ENCODE results near the gene SATB2. TPM values are rescaled to one million over a fixed set of nuclear protein-coding genes. Genes with fewer than 3 reads are reported as not detected.

The SATB2 gene
- total RNA-seq, 1 donor from 2014 or later = 0.67 TPM

DNA sequence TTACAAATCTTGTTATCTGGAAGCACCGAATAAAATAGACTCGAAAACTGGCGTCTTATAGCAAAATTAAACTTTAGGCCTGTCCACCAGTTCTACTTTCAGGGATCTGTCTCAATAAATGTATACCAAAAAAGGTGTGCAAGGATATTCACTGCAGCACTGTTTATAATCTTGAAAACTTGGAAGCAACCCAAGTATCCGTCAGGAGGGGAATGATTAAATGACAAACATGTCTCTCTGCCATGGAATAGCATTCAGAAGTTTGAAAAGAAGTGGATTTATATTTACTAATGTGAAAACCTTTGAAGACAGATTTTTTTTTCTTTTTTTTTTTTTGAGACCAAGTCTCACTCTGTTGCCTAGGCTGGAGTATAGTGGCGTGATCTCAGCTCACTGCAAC lies 32.3 kb upstream of the SATB2 start:
- DNase-seq (no peak), ATAC-seq (ENCODE audit: low read depth) (no peak)
- Mint-ChIP-seq H3K4me1 (no peaks in the 10 kb centered on the region), H3K27me3 (peaks cover 10% of the 10 kb centered on the region), H3K4me3 (no peak overlapping the region), H3K9me3 (no peaks in the 10 kb centered on the region), H3K36me3 (ENCODE audit: low read depth) (no peaks in the 10 kb centered on the region), H3K27ac (no peak overlapping the region)
- TF ChIP-seq, protein P1, sequence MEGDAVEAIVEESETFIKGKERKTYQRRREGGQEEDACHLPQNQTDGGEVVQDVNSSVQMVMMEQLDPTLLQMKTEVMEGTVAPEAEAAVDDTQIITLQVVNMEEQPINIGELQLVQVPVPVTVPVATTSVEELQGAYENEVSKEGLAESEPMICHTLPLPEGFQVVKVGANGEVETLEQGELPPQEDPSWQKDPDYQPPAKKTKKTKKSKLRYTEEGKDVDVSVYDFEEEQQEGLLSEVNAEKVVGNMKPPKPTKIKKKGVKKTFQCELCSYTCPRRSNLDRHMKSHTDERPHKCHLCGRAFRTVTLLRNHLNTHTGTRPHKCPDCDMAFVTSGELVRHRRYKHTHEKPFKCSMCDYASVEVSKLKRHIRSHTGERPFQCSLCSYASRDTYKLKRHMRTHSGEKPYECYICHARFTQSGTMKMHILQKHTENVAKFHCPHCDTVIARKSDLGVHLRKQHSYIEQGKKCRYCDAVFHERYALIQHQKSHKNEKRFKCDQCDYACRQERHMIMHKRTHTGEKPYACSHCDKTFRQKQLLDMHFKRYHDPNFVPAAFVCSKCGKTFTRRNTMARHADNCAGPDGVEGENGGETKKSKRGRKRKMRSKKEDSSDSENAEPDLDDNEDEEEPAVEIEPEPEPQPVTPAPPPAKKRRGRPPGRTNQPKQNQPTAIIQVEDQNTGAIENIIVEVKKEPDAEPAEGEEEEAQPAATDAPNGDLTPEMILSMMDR (IDR thresholded peaks at IDR 0.05) = no peak
- intact Hi-C loops (cut with micrococcal nuclease) = no loop called here
- CTCF ChIA-PET = no interaction called here
- POLR2A ChIA-PET = no interaction called here

GRCh38 chr2:199488772-199489400 lies 31.1 kb upstream of the SATB2 start:
- Mint-ChIP-seq H3K36me3 (ENCODE audit: low read depth) (no peaks in the 10 kb centered on the region), H3K4me1 (no peaks in the 10 kb centered on the region), H3K27ac (no peak overlapping the region), H3K4me3 (no peak overlapping the region), H3K27me3 (peaks cover 10% of the 10 kb centered on the region), H3K9me3 (no peaks in the 10 kb centered on the region)
- ATAC-seq (ENCODE audit: low read depth) = no peak
- intact Hi-C loops (cut with micrococcal nuclease) = loop anchor here (1.0 to 10.0 kb wide), 3 partner anchors 834 to 1175 kb away; no protein-coding TSS in a partner anchor
- TF ChIP-seq, protein P1 (IDR thresholded peaks at IDR 0.05) = no peak
- no peak for DNase-seq
- CTCF ChIA-PET = interaction anchor here (0.9 to 2.0 kb wide), 11 partner anchors 8 to 1180 kb away, joined by 3 to 7 read pairs (median 3); no protein-coding TSS in a partner anchor
- POLR2A ChIA-PET = no interaction called here

GRCh38 chr2:199485732-199486335 lies 28.1 kb upstream of the SATB2 start:
- CTCF ChIA-PET = interaction anchor here (0.8 to 1.1 kb wide), 2 partner anchors 1111 to 1171 kb away, joined by 3 to 6 read pairs; no protein-coding TSS in a partner anchor
- Mint-ChIP-seq H3K27ac (no peak overlapping the region), H3K36me3 (ENCODE audit: low read depth) (no peaks in the 10 kb centered on the region), H3K27me3 (peaks cover 11% of the 10 kb centered on the region), H3K9me3 (no peaks in the 10 kb centered on the region), H3K4me3 (no peak overlapping the region), H3K4me1 (no peaks in the 10 kb centered on the region)
- intact Hi-C loops (cut with micrococcal nuclease) = loop anchor here (1.0 to 10.0 kb wide), 3 partner anchors 831 to 1177 kb away; no protein-coding TSS in a partner anchor
- no peak for ATAC-seq (ENCODE audit: low read depth)
- TF ChIP-seq, protein P1 (IDR thresholded peaks at IDR 0.05) = no peak
- POLR2A ChIA-PET = interaction anchor here (0.9 kb wide), 1 partner anchor 27 kb away, joined by 5 read pairs; no protein-coding TSS in a partner anchor
- no peak for DNase-seq

GRCh38 chr2:199484927-199485326 lies 27.2 kb upstream of the SATB2 start:
- TF ChIP-seq, protein P1 (IDR thresholded peaks at IDR 0.05) = no peak
- Mint-ChIP-seq H3K36me3 (ENCODE audit: low read depth) (no peaks in the 10 kb centered on the region), H3K4me1 (no peaks in the 10 kb centered on the region), H3K9me3 (no peaks in the 10 kb centered on the region), H3K4me3 (no peak overlapping the region), H3K27me3 (peaks cover 11% of the 10 kb centered on the region), H3K27ac (no peak overlapping the region)
- CTCF ChIA-PET = interaction anchor here (1.1 kb wide), 1 partner anchor 1170 kb away, joined by 6 read pairs; no protein-coding TSS in a partner anchor
- ATAC-seq (ENCODE audit: low read depth) (no peak), DNase-seq (no peak)
- intact Hi-C loops (cut with micrococcal nuclease) = loop anchor here (5.0 to 10.0 kb wide), 2 partner anchors 830 to 1113 kb away; no protein-coding TSS in a partner anchor
- POLR2A ChIA-PET = no interaction called here

DNA sequence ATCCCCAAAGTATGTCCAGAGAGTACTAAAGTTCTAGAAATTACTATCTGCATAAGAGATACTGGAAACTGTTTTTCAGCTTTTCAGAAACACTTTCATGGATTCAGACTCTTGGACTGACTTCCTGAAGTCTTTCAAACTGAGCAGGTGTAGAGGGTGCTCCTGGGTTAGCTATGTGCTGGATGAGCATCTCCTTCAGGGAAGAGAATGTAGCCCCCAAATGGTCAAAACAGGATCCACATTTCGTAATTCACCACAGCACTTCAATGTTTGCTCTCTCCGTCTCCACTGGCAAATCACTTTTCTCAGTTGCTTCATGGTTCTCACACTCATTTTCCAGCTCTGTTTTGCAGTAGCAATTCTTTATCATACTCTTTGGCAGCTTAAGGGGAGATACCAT lies 23.2 kb upstream of the SATB2 start:
- H3K4me3 Mint-ChIP-seq = no peak overlapping the region
- peaks cover 15% of the 10 kb centered on the region for H3K27me3 Mint-ChIP-seq
- ChIA-PET CTCF (no interaction called here), POLR2A (no interaction called here)
- ATAC-seq (ENCODE audit: low read depth) (no peak), DNase-seq (no peak)
- no peaks in the 10 kb centered on the region for H3K4me1 Mint-ChIP-seq
- TF ChIP-seq, protein P1 (IDR thresholded peaks at IDR 0.05) = no peak
- no peaks in the 10 kb centered on the region for H3K9me3 Mint-ChIP-seq
- intact Hi-C loops (cut with micrococcal nuclease) = loop anchor here (10.0 kb wide), 1 partner anchor 826 kb away; no protein-coding TSS in a partner anchor
- H3K27ac Mint-ChIP-seq = no peak overlapping the region
- no peaks in the 10 kb centered on the region for H3K36me3 Mint-ChIP-seq (ENCODE audit: low read depth)
